ENCODE measurements around the gene ZNF200. TPM values are rescaled to one million over a fixed set of nuclear protein-coding genes. Genes with fewer than 3 reads are reported as not detected.
A peak's percentile ranks its signal among the peaks of the same experiment; 100 is the strongest.

ZNF200 gene
- total RNA-seq, 1 donor from 2014 or later = 11.2 TPM

DNA sequence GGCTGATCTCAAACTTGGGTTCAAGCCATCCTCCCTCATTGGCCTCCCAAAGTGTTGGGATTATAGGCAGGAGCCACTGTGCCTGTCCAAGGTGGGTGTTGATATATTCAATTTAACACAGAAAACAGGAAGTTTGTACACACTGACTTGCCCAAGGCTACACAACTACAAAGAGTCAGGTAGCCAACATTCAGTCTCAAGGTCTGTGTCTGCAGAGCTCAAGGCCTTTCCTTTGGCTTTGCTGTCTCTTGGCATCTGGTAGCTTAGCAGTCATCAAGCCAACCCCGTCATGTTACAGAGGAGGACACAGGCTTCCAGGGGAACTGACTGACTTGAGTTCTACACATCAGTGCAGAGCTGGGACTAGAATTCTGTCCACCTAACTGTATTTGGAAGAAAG, 33.3 kb upstream of the ZNF200 start:
- Mint-ChIP-seq H3K36me3 (ENCODE audit: insufficient read depth) (no peaks in the 10 kb centered on the region), H3K27ac (no peak overlapping the region), H3K9me3 (ENCODE audit: low read depth) (no peaks in the 10 kb centered on the region), H3K27me3 (peaks cover 6% of the 10 kb centered on the region), H3K4me1 (ENCODE audit: low read depth) (no peaks in the 10 kb centered on the region), H3K4me3 (ENCODE audit: low read depth) (no peak overlapping the region)
- no peak for DNase-seq (ENCODE audit: low spot score, unreplicated experiment)
- TF ChIP-seq, protein P1, sequence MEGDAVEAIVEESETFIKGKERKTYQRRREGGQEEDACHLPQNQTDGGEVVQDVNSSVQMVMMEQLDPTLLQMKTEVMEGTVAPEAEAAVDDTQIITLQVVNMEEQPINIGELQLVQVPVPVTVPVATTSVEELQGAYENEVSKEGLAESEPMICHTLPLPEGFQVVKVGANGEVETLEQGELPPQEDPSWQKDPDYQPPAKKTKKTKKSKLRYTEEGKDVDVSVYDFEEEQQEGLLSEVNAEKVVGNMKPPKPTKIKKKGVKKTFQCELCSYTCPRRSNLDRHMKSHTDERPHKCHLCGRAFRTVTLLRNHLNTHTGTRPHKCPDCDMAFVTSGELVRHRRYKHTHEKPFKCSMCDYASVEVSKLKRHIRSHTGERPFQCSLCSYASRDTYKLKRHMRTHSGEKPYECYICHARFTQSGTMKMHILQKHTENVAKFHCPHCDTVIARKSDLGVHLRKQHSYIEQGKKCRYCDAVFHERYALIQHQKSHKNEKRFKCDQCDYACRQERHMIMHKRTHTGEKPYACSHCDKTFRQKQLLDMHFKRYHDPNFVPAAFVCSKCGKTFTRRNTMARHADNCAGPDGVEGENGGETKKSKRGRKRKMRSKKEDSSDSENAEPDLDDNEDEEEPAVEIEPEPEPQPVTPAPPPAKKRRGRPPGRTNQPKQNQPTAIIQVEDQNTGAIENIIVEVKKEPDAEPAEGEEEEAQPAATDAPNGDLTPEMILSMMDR (IDR thresholded peaks at IDR 0.05; ENCODE audit: unreplicated experiment) = no peak

DNA sequence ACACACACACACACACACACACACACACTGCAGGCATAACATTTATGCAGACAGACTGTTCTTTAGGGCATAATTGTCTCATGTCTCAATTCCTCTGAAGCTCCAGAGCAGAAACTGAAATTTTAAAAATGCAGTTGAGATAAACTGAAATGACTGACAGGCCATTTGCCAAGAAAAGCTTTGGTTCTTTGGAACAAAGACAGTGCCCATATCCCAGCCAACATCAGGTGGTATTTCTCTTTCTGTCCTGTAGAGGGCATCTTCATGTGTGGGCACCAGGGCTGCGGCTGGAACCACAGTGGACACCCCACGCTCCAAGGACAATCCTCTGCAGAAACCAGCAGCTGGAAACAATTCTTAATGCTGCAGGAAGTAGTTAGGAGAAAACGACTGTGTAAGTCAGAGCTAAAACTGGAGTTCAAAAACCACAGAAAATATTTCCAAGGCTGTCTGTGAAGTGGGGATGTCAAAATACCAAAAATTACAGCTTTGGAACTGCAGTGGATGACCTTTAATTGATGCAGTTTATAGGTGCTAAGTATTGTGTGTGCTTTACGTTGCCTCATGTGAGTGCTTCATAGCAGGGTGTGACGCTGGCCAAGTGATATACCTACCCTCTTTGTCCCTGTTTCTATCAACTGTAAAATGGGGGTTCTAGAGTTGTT, 32.0 kb upstream of the ZNF200 start:
- H3K36me3 Mint-ChIP-seq (ENCODE audit: insufficient read depth) = no peaks in the 10 kb centered on the region
- H3K27ac Mint-ChIP-seq = no peak overlapping the region
- H3K4me3 Mint-ChIP-seq (ENCODE audit: low read depth) = no peak overlapping the region
- no peak for DNase-seq (ENCODE audit: low spot score, unreplicated experiment)
- peaks cover 17% of the 10 kb centered on the region for H3K27me3 Mint-ChIP-seq
- TF ChIP-seq, protein P1 (IDR thresholded peaks at IDR 0.05; ENCODE audit: unreplicated experiment) = peak; percentile 17
- H3K4me1 Mint-ChIP-seq (ENCODE audit: low read depth) = no peaks in the 10 kb centered on the region
- no peaks in the 10 kb centered on the region for H3K9me3 Mint-ChIP-seq (ENCODE audit: low read depth)

DNA sequence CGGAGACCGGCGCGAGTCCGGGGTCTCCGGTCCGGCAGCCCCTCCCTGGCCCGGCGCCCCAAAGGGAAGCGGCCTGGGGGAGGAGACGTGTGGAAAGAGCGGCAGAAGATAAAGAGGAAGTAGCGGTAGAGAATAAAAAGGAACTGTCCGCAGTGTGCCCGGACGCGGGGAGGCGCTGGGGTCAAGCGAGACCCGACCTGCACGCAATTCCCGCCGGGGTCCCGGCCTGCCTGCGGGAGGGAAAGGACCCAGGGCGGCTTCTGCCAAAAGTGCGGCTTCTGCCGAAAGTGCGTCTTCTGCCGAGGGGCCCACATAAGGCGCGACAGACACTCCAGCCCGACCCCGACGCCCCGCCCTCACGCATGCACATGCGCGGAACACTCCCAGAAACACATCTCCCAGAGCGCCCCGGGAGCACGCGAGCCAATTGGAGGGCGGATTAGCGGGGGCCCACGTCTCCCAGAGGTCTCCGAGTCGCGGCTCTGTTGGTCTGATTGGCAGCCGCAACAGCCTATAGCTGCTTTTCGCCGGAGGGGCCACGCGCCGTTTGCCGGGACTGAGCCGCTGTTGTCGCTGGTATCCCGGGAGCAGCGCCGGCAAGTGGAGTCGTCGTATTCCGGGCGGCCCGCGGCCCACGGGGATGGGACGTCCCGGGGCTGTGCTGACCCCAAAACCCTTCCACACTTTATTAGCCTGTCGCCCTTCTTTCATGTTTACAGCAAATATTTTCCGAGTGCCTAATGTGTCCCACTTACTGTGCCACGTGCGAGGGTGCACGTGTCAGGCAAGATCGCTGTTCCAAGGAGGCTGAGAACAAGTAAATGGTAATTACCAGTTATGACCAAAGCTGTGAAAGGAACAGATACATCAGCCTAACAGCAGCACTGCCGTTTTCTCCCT, 29.4 kb upstream of the ZNF200 start:
- peak; percentile 90 for DNase-seq (ENCODE audit: low spot score, unreplicated experiment)
- Mint-ChIP-seq H3K9me3 (ENCODE audit: low read depth) (no peaks in the 10 kb centered on the region), H3K4me3 (ENCODE audit: low read depth) (peak overlapping the region; percentile 62), H3K27me3 (peaks cover 27% of the 10 kb centered on the region), H3K4me1 (ENCODE audit: low read depth) (no peaks in the 10 kb centered on the region), H3K27ac (peak overlapping the region; percentile 41), H3K36me3 (ENCODE audit: insufficient read depth) (no peaks in the 10 kb centered on the region)
- TF ChIP-seq, protein P1 (IDR thresholded peaks at IDR 0.05; ENCODE audit: unreplicated experiment) = peak; percentile 42

DNA sequence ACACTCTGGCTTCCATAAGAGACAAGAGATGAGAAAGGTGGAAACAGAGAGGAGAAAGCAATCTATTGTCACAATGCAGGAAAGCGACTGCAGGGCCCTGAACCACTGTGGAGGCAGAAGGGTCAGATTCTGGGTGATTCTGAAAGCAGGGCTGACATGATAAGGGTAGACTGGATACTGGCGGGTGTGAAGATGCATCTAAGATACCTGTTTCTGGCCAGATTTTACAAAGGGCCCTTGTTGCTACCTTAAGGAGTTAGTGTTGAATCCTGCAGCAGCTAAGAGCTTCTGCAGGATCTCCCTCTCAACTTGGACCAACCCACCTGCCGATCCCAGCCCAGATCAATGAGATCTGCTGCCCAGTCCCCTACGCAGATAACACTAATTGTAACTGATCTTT, 27.6 kb upstream of the ZNF200 start:
- Mint-ChIP-seq H3K27ac (no peak overlapping the region), H3K4me1 (ENCODE audit: low read depth) (no peaks in the 10 kb centered on the region), H3K9me3 (ENCODE audit: low read depth) (no peaks in the 10 kb centered on the region), H3K4me3 (ENCODE audit: low read depth) (peak overlapping the region; percentile 61), H3K27me3 (peaks cover 36% of the 10 kb centered on the region), H3K36me3 (ENCODE audit: insufficient read depth) (no peaks in the 10 kb centered on the region)
- TF ChIP-seq, protein P1 (IDR thresholded peaks at IDR 0.05; ENCODE audit: unreplicated experiment) = no peak
- DNase-seq (ENCODE audit: low spot score, unreplicated experiment) = no peak

DNA sequence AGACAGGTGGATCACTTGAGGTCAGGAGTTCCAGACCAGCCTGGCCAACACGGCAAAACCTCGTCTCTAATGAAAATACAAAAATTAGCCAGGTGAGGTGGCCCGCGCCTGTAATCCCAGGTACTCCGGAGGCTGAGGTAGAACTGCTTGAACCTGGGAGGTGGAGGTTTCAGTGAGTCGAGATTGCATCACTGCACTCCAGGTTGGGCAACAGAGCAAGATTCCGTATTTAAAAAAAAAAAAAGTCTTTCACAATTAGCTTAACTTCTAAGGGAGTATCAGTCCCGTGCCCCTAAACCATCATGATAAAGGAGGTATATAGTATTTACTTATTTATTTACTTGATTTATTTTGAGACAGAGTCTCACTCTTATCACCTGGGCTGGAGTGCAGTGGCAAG, 24.9 kb upstream of the ZNF200 start:
- Mint-ChIP-seq H3K27me3 (peaks cover 39% of the 10 kb centered on the region), H3K27ac (no peak overlapping the region), H3K9me3 (ENCODE audit: low read depth) (no peaks in the 10 kb centered on the region), H3K36me3 (ENCODE audit: insufficient read depth) (no peaks in the 10 kb centered on the region), H3K4me1 (ENCODE audit: low read depth) (no peaks in the 10 kb centered on the region), H3K4me3 (ENCODE audit: low read depth) (no peak overlapping the region)
- DNase-seq (ENCODE audit: low spot score, unreplicated experiment) = no peak
- TF ChIP-seq, protein P1 (IDR thresholded peaks at IDR 0.05; ENCODE audit: unreplicated experiment) = no peak
